Lower lobe of right lung (tissue), 2 donors: Measurements from ENCODE around the gene FPR3. TPM values are rescaled to one million over a fixed set of nuclear protein-coding genes. Genes with fewer than 3 reads are reported as not detected.

Experiments
- ATAC-seq, 2 donors: fragments of 200-7000 bp; cut with Tn5 transposase; one replicate each; pipeline ENCODE4 v1.9.1; 2020 to 2022; ENCODE audit warnings: mild to moderate bottlenecking in 2 of 2, moderate library complexity in 2 of 2
- DNase-seq: peaks from one replicate; pipeline ENCODE4 v3.0.0-alpha.2; 2020
- H3K27ac ChIP-seq: fragments of 200-600 bp; one replicate; pipeline ENCODE4 v1.8.0; 2022
- H3K27me3 ChIP-seq: fragments of 200-600 bp; one replicate; pipeline ENCODE4 v1.8.0; 2022; ENCODE audit warnings: low read depth
- H3K36me3 ChIP-seq: fragments of 200-600 bp; one replicate; pipeline ENCODE4 v1.8.0; 2022; ENCODE audit warnings: mild to moderate bottlenecking
- H3K4me1 ChIP-seq: fragments of 200-600 bp; one replicate; pipeline ENCODE4 v1.8.0; 2022
- H3K4me3 ChIP-seq: fragments of 200-600 bp; one replicate; pipeline ENCODE4 v1.8.0; 2022; ENCODE audit warnings: mild to moderate bottlenecking
- H3K9me3 ChIP-seq: fragments of 200-600 bp; one replicate; pipeline ENCODE4 v1.8.0; 2022
- intact Hi-C: fragments of 100-400 bp; cut with DNase I; formaldehyde crosslinking; loops from one replicate; pipeline ENCODE4 v1.11.0; 2022
- total RNA-seq: library from RNA; stranded (reverse); fragmentation: NEBNext Ultra II Directional; extraction: Animal tissue kit (Norgen Biotek cat#: 25700); gene quantifications from one replicate; pipeline ENCODE4 v1.2.1, GENCODE V29; 2021
- TF ChIP-seq, protein P1 (sequence below): fragments of 200-600 bp; IDR thresholded peaks from one replicate; pipeline ENCODE4 v1.8.0; 2022; ENCODE audit warnings: antibody characterized with exemption, mild to moderate bottlenecking
- donor health status: DM: no; HTN: yes; CAD: no; lungs with severe emphysema.

The FPR3 gene
- total RNA-seq, 1 donor from 2014 or later, result 62.3 TPM

DNA sequence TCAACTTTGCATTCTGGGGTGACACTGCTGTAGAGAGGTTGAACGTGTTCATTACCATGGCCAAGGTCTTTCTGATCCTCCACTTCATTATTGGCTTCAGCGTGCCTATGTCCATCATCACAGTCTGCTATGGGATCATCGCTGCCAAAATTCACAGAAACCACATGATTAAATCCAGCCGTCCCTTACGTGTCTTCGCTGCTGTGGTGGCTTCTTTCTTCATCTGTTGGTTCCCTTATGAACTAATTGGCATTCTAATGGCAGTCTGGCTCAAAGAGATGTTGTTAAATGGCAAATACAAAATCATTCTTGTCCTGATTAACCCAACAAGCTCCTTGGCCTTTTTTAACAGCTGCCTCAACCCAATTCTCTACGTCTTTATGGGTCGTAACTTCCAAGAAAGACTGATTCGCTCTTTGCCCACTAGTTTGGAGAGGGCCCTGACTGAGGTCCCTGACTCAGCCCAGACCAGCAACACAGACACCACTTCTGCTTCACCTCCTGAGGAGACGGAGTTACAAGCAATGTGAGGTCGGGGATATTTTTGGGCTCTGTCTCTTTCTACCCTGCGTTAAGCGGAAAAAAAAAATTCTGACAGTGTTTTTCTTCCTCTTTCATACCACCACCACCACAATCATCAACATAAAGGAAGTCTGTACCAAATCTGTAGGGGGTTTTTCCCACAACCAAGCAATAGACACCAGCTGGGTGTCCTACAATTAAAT lies 29.5 kb downstream of the FPR3 start:
- no peaks in the 10 kb centered on the region for H3K27me3 ChIP-seq
- intact Hi-C loops, result no loop called here
- no peaks in the 10 kb centered on the region for H3K36me3 ChIP-seq
- TF ChIP-seq, protein P1, sequence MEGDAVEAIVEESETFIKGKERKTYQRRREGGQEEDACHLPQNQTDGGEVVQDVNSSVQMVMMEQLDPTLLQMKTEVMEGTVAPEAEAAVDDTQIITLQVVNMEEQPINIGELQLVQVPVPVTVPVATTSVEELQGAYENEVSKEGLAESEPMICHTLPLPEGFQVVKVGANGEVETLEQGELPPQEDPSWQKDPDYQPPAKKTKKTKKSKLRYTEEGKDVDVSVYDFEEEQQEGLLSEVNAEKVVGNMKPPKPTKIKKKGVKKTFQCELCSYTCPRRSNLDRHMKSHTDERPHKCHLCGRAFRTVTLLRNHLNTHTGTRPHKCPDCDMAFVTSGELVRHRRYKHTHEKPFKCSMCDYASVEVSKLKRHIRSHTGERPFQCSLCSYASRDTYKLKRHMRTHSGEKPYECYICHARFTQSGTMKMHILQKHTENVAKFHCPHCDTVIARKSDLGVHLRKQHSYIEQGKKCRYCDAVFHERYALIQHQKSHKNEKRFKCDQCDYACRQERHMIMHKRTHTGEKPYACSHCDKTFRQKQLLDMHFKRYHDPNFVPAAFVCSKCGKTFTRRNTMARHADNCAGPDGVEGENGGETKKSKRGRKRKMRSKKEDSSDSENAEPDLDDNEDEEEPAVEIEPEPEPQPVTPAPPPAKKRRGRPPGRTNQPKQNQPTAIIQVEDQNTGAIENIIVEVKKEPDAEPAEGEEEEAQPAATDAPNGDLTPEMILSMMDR, result no peak
- DNase-seq (no peak), ATAC-seq (peak; percentile 55 to 71)
- no peak overlapping the region for H3K27ac ChIP-seq
- H3K9me3 ChIP-seq, result peaks cover 5% of the 10 kb centered on the region
- H3K4me1 ChIP-seq, result peaks cover 5% of the 10 kb centered on the region
- no peak overlapping the region for H3K4me3 ChIP-seq

DNA sequence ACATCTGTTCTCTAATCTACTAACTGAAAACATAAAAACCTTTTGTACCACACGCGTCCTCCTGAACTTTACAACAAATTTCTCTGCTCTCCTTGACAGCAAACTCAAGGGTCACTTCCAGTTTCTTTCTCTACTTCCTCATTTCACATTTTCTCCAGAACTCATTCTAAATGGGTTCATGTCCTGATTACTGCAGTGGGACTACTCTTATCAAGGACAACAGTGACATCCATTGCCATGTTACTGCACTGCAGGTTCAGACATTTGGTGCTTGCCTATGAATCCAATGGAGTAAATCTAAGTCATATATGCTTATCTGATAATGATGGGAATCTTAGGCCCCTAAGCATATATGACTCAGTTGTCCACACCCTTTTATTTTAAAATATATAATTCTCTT lies 35.3 kb downstream of the FPR3 start:
- intact Hi-C loops, result no loop called here
- H3K36me3 ChIP-seq, result no peaks in the 10 kb centered on the region
- peak; percentile 70 to 71 for ATAC-seq
- DNase-seq, result no peak
- peaks cover 5% of the 10 kb centered on the region for H3K9me3 ChIP-seq
- no peak overlapping the region for H3K27ac ChIP-seq
- no peaks in the 10 kb centered on the region for H3K4me1 ChIP-seq
- H3K4me3 ChIP-seq, result no peak overlapping the region
- no peaks in the 10 kb centered on the region for H3K27me3 ChIP-seq
- TF ChIP-seq, protein P1, result peak; percentile 42

DNA sequence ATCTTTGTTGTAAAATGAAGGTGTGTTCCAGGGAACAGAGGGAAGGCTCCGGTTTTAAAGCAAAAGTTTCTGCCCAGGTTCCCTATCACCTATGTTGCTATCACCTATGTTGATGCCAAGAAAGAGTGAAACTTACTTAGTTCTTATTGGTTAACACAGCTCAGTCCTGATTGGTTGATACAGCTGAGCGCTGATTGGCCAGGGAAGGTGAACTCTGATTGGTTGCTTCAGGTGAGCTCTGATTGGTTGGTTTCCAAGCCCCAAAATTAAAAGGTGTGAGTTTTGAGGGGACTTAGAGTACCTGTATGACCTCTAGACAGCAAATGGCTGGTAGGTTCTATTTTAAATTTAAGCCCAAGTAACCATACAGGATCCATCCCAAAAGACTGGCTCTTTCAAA lies 42.2 kb downstream of the FPR3 start:
- Histone ChIP-seq H3K36me3 (no peaks in the 10 kb centered on the region), H3K4me1 (no peaks in the 10 kb centered on the region), H3K27ac (no peak overlapping the region), H3K9me3 (no peaks in the 10 kb centered on the region), H3K27me3 (no peaks in the 10 kb centered on the region), H3K4me3 (no peak overlapping the region)
- no peak for ATAC-seq
- DNase-seq, result no peak
- TF ChIP-seq, protein P1, result no peak
- intact Hi-C loops, result no loop called here

DNA sequence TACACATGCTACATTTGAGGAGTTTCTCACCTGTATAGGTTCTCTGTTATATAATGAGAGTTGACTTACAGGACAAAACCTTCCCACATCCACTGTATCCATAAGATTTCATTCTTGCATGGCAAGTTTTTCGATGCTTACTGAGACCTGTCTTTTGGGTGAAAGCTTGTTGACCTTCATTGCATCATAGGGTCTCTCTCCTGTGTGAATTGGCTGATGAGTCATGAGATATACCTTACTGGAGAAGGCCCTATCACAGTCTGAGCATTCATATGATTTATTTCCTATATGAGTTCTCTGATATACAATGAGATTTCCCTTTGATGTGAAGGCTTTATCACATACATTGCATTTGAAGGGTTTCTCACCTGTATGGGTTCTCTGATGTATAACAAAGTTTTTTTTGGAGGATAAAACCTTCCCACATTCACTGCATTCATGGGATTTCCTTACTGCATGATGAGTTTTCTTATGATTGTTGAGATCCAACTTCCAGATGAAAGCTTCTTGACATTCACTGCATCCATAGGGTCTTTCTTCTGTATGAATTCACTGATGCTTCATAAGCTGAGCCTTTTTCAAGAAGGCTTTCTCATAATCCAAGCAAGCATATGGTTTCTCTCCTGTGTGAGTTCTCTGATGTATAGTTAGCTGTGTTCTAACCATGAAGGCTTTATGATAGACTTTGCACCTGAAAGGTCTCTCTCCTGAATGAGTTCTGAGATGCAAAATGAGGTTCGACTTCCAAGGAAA lies 67.1 kb downstream of the FPR3 start:
- H3K4me3 ChIP-seq, result no peak overlapping the region
- H3K36me3 ChIP-seq, result no peaks in the 10 kb centered on the region
- no peak for DNase-seq
- ATAC-seq, result no peak
- H3K9me3 ChIP-seq, result peaks cover 100% of the 10 kb centered on the region
- no peak overlapping the region for H3K27ac ChIP-seq
- intact Hi-C loops, result no loop called here
- H3K4me1 ChIP-seq, result no peaks in the 10 kb centered on the region
- H3K27me3 ChIP-seq, result no peaks in the 10 kb centered on the region
- TF ChIP-seq, protein P1, result no peak

DNA sequence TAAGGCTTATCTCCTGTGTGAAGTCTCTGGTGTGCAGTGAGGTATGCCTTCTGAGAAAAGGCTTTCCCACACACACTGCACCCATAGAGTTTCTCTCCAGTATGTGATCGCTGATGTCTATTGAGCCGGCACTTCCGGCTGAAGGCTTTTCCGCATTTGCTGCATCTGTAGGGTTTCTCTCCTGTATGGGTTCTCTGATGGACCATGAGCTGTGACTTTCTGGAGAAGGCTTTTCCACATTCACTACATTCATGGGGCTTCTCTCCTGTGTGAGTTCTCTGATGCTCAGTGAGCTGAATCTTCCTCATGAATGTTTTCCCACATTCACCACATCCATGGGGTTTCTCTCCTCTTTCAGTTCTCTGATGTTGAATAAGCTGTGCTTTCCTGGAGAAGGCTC lies 78.1 kb downstream of the FPR3 start:
- intact Hi-C loops, result no loop called here
- TF ChIP-seq, protein P1, result no peak
- H3K36me3 ChIP-seq, result peaks cover 50% of the 10 kb centered on the region

More for the DNA sequence above, 78.1 kb downstream of the FPR3 start:
- DNase-seq, result no peak
- ATAC-seq, result no peak
- no peak overlapping the region for H3K27ac ChIP-seq
- H3K4me1 ChIP-seq, result no peaks in the 10 kb centered on the region
- H3K9me3 ChIP-seq, result peaks cover 95% of the 10 kb centered on the region
- no peaks in the 10 kb centered on the region for H3K27me3 ChIP-seq
- no peak overlapping the region for H3K4me3 ChIP-seq

Other genes with a start within 250 kb of the FPR3 start
- gene ZNF175, start 223.9 kb upstream of the FPR3 start, total RNA-seq, result 17.1 TPM
- gene SIGLEC5, start 164.8 kb upstream of the FPR3 start, total RNA-seq, result 3.1 TPM
- 20.3 TPM for gene SIGLEC14, start 148.3 kb upstream of the FPR3 start, total RNA-seq
- gene SPACA6, start 101.8 kb upstream of the FPR3 start, total RNA-seq, result 19.8 TPM
- gene HAS1, start 71.2 kb upstream of the FPR3 start, total RNA-seq, result not detected
- gene FPR1, start 43.3 kb upstream of the FPR3 start, total RNA-seq, result 105 TPM
- gene FPR2, start 34.0 kb upstream of the FPR3 start, total RNA-seq, result 29.4 TPM
- 10.7 TPM for gene ZNF577, start 92.8 kb downstream of the FPR3 start, total RNA-seq
- gene ZNF649, start 109.9 kb downstream of the FPR3 start, total RNA-seq, result 14.3 TPM
- 7.9 TPM for gene ZNF613, start 132.3 kb downstream of the FPR3 start, total RNA-seq
- gene ZNF350, start 191.7 kb downstream of the FPR3 start, total RNA-seq, result 13.7 TPM
- 9.6 TPM for gene ZNF615, start 213.1 kb downstream of the FPR3 start, total RNA-seq
- 7.1 TPM for gene ZNF614, start 233.2 kb downstream of the FPR3 start, total RNA-seq